Brain microvascular endothelial cell (primary cell): ENCODE data around the gene HOXA5.

Source experiments
- DNase-seq: peaks from one replicate; pipeline ENCODE4 v3.0.0-alpha.2; 2020
- H3K27ac ChIP-seq: fragments of 250-450 bp; sonication (Bioruptor Pico); 2 replicates; pipeline ENCODE4 v1.5.1; 2020; ENCODE audit warnings: mild to moderate bottlenecking, moderate library complexity
- H3K27me3 ChIP-seq: fragments of 250-450 bp; sonication (Bioruptor Pico); replicated peaks from 2 replicates; pipeline ENCODE4 v1.5.1; 2020; ENCODE audit warnings: mild to moderate bottlenecking
- H3K36me3 ChIP-seq: fragments of 250-450 bp; sonication (Bioruptor Pico); replicated peaks from 2 replicates; pipeline ENCODE4 v1.5.1; 2020; ENCODE audit warnings: mild to moderate bottlenecking
- H3K4me3 ChIP-seq: 2 replicates; pipeline ENCODE4 v1.5.1; 2011; ENCODE audit warnings: low read depth, mild to moderate bottlenecking, control low read depth, low read length, moderate library complexity
- CTCF ChIP-seq: IDR thresholded peaks from 2 replicates; pipeline ENCODE4 v1.5.1; 2011; ENCODE audit warnings: low read depth, mild to moderate bottlenecking, moderate library complexity, low read length, control low read depth, inconsistent platforms; ENCODE audit errors: missing control alignments
- in situ Hi-C: cut with HindIII; loops from 2 replicates; pipeline ENCODE4 v1.10.0; 2017; ENCODE audit warnings: low sequenced_read_pairs, low pct_ligation_motif_present

The HOXA5 gene

GRCh38 chr7:27171637-27172314 is 28.3 kb upstream of the HOXA5 start:
- Histone ChIP-seq H3K4me3 (no peak overlapping the region), H3K27me3 (peaks cover 98% of the 10 kb centered on the region), H3K36me3 (no peaks in the 10 kb centered on the region), H3K27ac (no peak overlapping the region)
- in situ Hi-C loops, result no loop called here
- no peak for TF ChIP-seq CTCF
- DNase-seq, result no peak

GRCh38 chr7:27171325-27171636 is 27.8 kb upstream of the HOXA5 start:
- no peak for TF ChIP-seq CTCF
- Histone ChIP-seq H3K27ac (no peak overlapping the region), H3K4me3 (no peak overlapping the region), H3K36me3 (no peaks in the 10 kb centered on the region), H3K27me3 (peaks cover 98% of the 10 kb centered on the region)
- in situ Hi-C loops, result no loop called here
- no peak for DNase-seq

GRCh38 chr7:27170426-27171324 is 27.2 kb upstream of the HOXA5 start:
- no peak overlapping the region for H3K27ac ChIP-seq
- no peak overlapping the region for H3K4me3 ChIP-seq

GRCh38 chr7:27169658-27170425 is 26.4 kb upstream of the HOXA5 start:
- H3K27ac ChIP-seq, result no peak overlapping the region
- peaks cover 98% of the 10 kb centered on the region for H3K27me3 ChIP-seq
- in situ Hi-C loops, result loop anchor here (10.0 kb wide), 1 partner anchor 795 kb away; no protein-coding TSS in a partner anchor
- no peak for TF ChIP-seq CTCF
- no peak overlapping the region for H3K4me3 ChIP-seq
- no peak for DNase-seq
- H3K36me3 ChIP-seq, result no peaks in the 10 kb centered on the region

More at GRCh38 chr7:27170426-27171324, 27.2 kb upstream of the HOXA5 start:
- no peaks in the 10 kb centered on the region for H3K36me3 ChIP-seq
- H3K27me3 ChIP-seq, result peaks cover 98% of the 10 kb centered on the region
- no peak for TF ChIP-seq CTCF
- no peak for DNase-seq
- in situ Hi-C loops, result no loop called here

DNA sequence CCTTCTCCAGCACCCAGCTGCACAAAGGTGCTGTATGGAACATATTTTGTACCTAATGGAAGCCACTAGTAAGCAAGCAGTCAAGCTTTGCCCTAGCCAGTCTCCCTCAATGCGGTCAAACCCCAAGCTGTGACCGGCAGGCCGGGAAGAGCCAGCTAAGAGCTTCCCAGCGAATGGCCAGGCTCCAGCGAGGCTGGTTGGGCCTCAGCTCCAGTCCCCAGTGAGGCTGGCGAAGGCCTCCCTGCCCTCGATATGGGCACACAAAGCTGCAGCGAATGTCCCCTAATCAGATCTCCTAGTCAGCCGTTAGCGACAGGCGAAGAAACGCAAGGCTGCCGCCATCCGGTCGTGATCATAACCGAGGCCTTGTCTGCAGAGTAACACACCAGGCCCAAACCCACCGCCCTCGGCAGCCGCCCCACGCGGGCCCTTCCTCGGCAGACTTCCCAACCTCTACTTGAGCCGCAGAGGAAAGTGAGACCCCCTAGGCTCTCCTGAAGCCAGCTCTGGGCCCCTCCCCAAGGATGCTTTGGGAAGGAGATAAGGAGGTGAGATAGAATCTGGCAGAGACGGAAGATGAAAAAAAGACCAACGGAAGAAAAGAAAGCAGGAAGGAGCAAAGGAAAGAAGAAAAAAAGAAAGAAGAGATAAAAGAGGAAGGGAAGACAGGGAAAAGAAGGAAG is 24.9 kb upstream of the HOXA5 start:
- Histone ChIP-seq H3K27me3 (peaks cover 98% of the 10 kb centered on the region), H3K4me3 (no peak overlapping the region), H3K27ac (no peak overlapping the region), H3K36me3 (no peaks in the 10 kb centered on the region)
- TF ChIP-seq CTCF, result no peak
- no peak for DNase-seq
- in situ Hi-C loops, result loop anchor here (10.0 kb wide), 1 partner anchor 794 kb away; no protein-coding TSS in a partner anchor
